Activated B cell treated with CpG ODN at 0.5 μM for 24 hours (primary cell): ENCODE data around the gene PEPD. TPM values are rescaled to one million over a fixed set of nuclear protein-coding genes. Genes with fewer than 3 reads are reported as not detected.

Experiments used
- ATAC-seq: fragments of 200-7000 bp; cut with Tn5 transposase; one replicate; pipeline ENCODE4 v1.10.0; 2021; ENCODE audit warnings: low read depth, mild to moderate bottlenecking, moderate library complexity
- CTCF ChIA-PET: fragments of 350-600 bp; sonication (Branson Sonifier 250); formaldehyde crosslinking; loops from one replicate; lab custom pipeline; 2021; ENCODE audit warnings: antibody characterized with exemption; lab: Charles Lee
- POLR2A ChIA-PET: fragments of 350-600 bp; sonication (Branson Sonifier 250); formaldehyde crosslinking; loops from one replicate; lab custom pipeline; 2021; ENCODE audit warnings: antibody characterized with exemption; lab: Charles Lee
- DNase-seq: peaks from one replicate; pipeline ENCODE4 v3.0.0; 2022
- H3K27ac Mint-ChIP-seq: one replicate; pipeline ENCODE4 v1.8.0; 2020; ENCODE audit warnings: mixed read lengths
- H3K27me3 Mint-ChIP-seq: one replicate; pipeline ENCODE4 v1.8.0; 2021; ENCODE audit warnings: mixed read lengths
- H3K36me3 Mint-ChIP-seq: one replicate; pipeline ENCODE4 v1.8.0; 2021; ENCODE audit warnings: low read depth, mixed read lengths
- H3K4me1 Mint-ChIP-seq: one replicate; pipeline ENCODE4 v1.8.0; 2021; ENCODE audit warnings: mixed read lengths
- H3K4me3 Mint-ChIP-seq: one replicate; pipeline ENCODE4 v1.8.0; 2020; ENCODE audit warnings: mild to moderate bottlenecking, mixed read lengths
- H3K9me3 Mint-ChIP-seq: one replicate; pipeline ENCODE4 v1.8.0; 2020; ENCODE audit warnings: mixed read lengths
- CTCF ChIP-seq: fragments of 200-600 bp; IDR thresholded peaks from one replicate; pipeline ENCODE4 v1.8.0; 2022; ENCODE audit warnings: antibody characterized with exemption, mild to moderate bottlenecking
- intact Hi-C: fragments of 100-400 bp; cut with micrococcal nuclease; formaldehyde crosslinking; loops from one replicate; pipeline ENCODE4 v1.15.1; 2024
- total RNA-seq: library from RNA; stranded (reverse); gene quantifications from 2 replicates; pipeline ENCODE4 v1.2.3, GENCODE V29; 2022

PEPD gene
- total RNA-seq, 1 donor from 2014 or later: 49.1 TPM

DNA sequence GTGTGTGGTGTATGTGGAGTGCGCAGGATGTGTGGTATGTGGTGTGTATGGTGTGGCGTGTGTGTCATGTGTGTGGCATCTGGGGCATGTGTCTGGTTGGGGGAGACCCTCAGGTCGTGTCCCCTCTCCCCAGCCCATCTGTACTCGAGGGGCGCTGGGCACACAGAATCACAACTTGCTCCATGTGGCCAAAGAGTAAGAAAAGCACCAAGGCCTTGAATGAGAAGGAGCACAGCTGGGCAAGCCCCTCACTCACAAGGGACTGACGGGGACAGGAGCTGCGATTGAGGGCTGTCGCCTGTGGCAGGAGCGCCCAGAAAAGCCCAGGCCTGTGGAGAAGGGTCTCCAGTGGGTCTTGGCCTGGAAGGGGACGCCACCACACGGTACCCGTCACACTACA, 62.8 kb downstream of the PEPD start:
- no peaks in the 10 kb centered on the region for H3K9me3 Mint-ChIP-seq
- no peak overlapping the region for H3K27ac Mint-ChIP-seq
- H3K27me3 Mint-ChIP-seq: no peaks in the 10 kb centered on the region
- POLR2A ChIA-PET: no interaction called here
- H3K4me1 Mint-ChIP-seq: no peaks in the 10 kb centered on the region
- ATAC-seq: no peak
- H3K4me3 Mint-ChIP-seq: no peak overlapping the region
- H3K36me3 Mint-ChIP-seq: peaks cover 23% of the 10 kb centered on the region
- CTCF ChIA-PET: no interaction called here
- intact Hi-C loops: no loop called here
- TF ChIP-seq CTCF: no peak
- no peak for DNase-seq

GRCh38 chr19:33458171-33458633, 63.4 kb downstream of the PEPD start:
- H3K27ac Mint-ChIP-seq: no peak overlapping the region
- intact Hi-C loops: no loop called here
- ATAC-seq (no peak), DNase-seq (no peak)
- TF ChIP-seq CTCF: no peak
- no peaks in the 10 kb centered on the region for H3K4me1 Mint-ChIP-seq
- ChIA-PET CTCF (no interaction called here), POLR2A (no interaction called here)
- H3K9me3 Mint-ChIP-seq: no peaks in the 10 kb centered on the region
- H3K4me3 Mint-ChIP-seq: no peak overlapping the region
- H3K27me3 Mint-ChIP-seq: no peaks in the 10 kb centered on the region
- peaks cover 17% of the 10 kb centered on the region for H3K36me3 Mint-ChIP-seq

DNA sequence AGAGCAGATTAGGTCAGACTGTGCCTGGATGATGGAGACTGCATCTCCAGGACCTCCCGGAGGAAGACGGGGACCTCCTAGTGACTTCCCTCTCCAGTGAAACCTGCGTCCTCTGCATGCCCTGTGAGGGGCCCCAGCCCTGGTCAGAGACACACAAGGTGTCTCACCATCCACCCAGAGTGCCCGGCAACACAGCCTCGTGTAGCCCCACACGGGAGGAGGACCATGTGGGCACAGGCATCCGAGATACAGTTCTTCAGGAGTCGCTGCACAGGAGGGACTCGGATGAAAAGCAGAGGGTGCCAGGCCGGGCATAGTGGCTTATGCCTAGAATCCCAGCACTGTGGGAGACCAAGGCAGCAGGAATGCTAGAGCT, 64.8 kb downstream of the PEPD start:
- CTCF ChIA-PET: no interaction called here
- H3K9me3 Mint-ChIP-seq: no peaks in the 10 kb centered on the region
- no peak for DNase-seq
- H3K27me3 Mint-ChIP-seq: no peaks in the 10 kb centered on the region
- no peak overlapping the region for H3K27ac Mint-ChIP-seq
- no peak overlapping the region for H3K4me3 Mint-ChIP-seq
- no peak for ATAC-seq
- intact Hi-C loops: no loop called here
- no peaks in the 10 kb centered on the region for H3K4me1 Mint-ChIP-seq
- POLR2A ChIA-PET: no interaction called here
- peaks cover 11% of the 10 kb centered on the region for H3K36me3 Mint-ChIP-seq
- TF ChIP-seq CTCF: no peak

DNA sequence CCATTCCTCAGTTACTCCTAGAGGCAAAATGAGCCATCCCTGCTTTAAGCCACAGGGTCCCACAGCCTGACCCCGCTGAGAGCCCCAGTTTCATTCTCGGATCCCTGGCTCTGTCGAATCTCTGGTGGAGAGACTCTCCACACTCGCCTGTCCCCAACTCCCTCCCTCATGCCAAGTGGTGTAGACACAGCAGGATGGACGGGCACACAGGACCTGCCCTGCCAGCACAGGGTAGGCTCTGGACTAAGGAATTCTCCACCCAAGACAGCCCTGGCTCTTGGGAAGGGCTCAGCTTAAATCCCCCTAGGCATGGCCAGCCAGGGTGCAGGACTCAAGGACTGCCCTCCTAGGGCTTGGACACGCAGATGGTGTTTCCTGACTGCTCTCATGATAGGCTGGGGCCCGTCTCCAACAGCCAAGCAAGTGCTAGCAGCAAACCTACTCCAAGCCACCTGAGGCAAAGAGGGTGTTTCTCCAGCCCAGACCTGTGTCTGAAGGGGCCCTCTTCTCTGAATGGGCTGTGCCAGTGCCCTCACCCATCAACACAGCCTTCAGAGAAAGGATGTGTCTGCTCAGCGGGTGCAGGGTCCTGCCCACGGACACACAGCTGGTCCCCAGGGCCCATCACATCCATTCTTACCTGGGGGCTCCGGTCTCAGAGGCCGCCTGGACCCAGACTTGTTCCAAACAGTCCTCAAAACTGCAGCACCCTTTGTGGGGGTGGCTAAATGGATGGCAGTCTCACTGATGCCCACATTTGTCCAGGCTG, 65.3 kb downstream of the PEPD start:
- Mint-ChIP-seq H3K9me3 (no peaks in the 10 kb centered on the region), H3K27me3 (no peaks in the 10 kb centered on the region), H3K27ac (no peak overlapping the region), H3K36me3 (peaks cover 9% of the 10 kb centered on the region), H3K4me1 (no peaks in the 10 kb centered on the region), H3K4me3 (no peak overlapping the region)
- POLR2A ChIA-PET: no interaction called here
- intact Hi-C loops: no loop called here
- no peak for TF ChIP-seq CTCF
- DNase-seq: no peak
- CTCF ChIA-PET: no interaction called here
- no peak for ATAC-seq

- no peaks in the 10 kb centered on the region for H3K4me1 Mint-ChIP-seq
- H3K4me3 Mint-ChIP-seq: no peak overlapping the region
- DNase-seq (no peak), ATAC-seq (no peak)
- peaks cover 8% of the 10 kb centered on the region for H3K36me3 Mint-ChIP-seq
- no peak for TF ChIP-seq CTCF
- ChIA-PET POLR2A (no interaction called here), CTCF (no interaction called here)
- no peaks in the 10 kb centered on the region for H3K9me3 Mint-ChIP-seq
- intact Hi-C loops: no loop called here
- H3K27me3 Mint-ChIP-seq: no peaks in the 10 kb centered on the region
- H3K27ac Mint-ChIP-seq: no peak overlapping the region
Measured at GRCh38 chr19:33453265-33453664, 68.3 kb downstream of the PEPD start.
